Effector memory CD8-positive, alpha-beta T cell (primary cell): ENCODE results near the gene NCBP1.
"Not testable (repeated sequence)": the region's sequence is repeated elsewhere in the genome, so short reads cannot be mapped to it uniquely, and the experiment has no call there.

Experiments
- ATAC-seq: fragments of 150-1000 bp; cut with Tn5 transposase; replicated peaks from 2 replicates; pipeline ENCODE4 v1.10.0; 2021; ENCODE audit warnings: mild to moderate bottlenecking, moderate library complexity
- DNase-seq, 3 experiments: peaks; one replicate each; pipeline ENCODE4 v3.0.0; 2021
- H3K27ac Mint-ChIP-seq, 2 donors: one replicate each; pipeline ENCODE4 v1.8.0; 2022; ENCODE audit warnings: mild to moderate bottlenecking in 2 of 2, mixed read lengths in 2 of 2, moderate library complexity in 2 of 2
- H3K27me3 Mint-ChIP-seq, 2 donors: one replicate each; pipeline ENCODE4 v1.8.0; 2022; ENCODE audit warnings: mixed read lengths in 2 of 2
- H3K36me3 Mint-ChIP-seq: one replicate; pipeline ENCODE4 v1.8.0; 2022; ENCODE audit warnings: mild to moderate bottlenecking, moderate library complexity, mixed read lengths; ENCODE audit not compliant: insufficient read depth
- H3K4me1 Mint-ChIP-seq, 2 donors: one replicate each; pipeline ENCODE4 v1.8.0; 2022; ENCODE audit warnings: low read depth in 2 of 2, mixed read lengths in 2 of 2
- H3K4me3 Mint-ChIP-seq, 2 donors: one replicate each; pipeline ENCODE4 v1.8.0; 2022; ENCODE audit warnings: mild to moderate bottlenecking in 2 of 2, mixed read lengths in 2 of 2, moderate library complexity in 2 of 2
- H3K9me3 Mint-ChIP-seq, 2 donors: one replicate each; pipeline ENCODE4 v1.8.0; 2022; ENCODE audit warnings: mixed read lengths in 2 of 2

NCBP1 gene

GRCh38 chr9:97696803-97697601 lies 63.4 kb downstream of the NCBP1 start, which contains the start of gene XPA:
TSS of gene XPA (minus strand) at chr9:97697340. CDS start at chr9:97697292, 48 bp downstream.
- DNase-seq (peak; percentile 93 to 97 (median 96)), ATAC-seq (peak; percentile 88)
- Mint-ChIP-seq H3K4me3 (peak within 1 kb of the TSS; percentile 87 to 91), H3K36me3 (peaks cover 16% of the 10 kb centered on the region), H3K9me3 (no peaks in the 10 kb centered on the region), H3K27ac (peak within 1 kb of the TSS; percentile 95), H3K27me3 (peaks cover 12 to 23% of the 10 kb centered on the region in 2 donors), H3K4me1 (peaks cover 40 to 44% of the 10 kb centered on the region in 2 donors)

- DNase-seq (no peak), ATAC-seq (no peak)
- peak overlapping the region; percentile 95 for H3K27ac Mint-ChIP-seq
- peaks cover 17 to 26% of the 10 kb centered on the region in 2 donors for H3K27me3 Mint-ChIP-seq
- H3K4me3 Mint-ChIP-seq, result peak overlapping the region; percentile 87 to 91
- peaks cover 40 to 44% of the 10 kb centered on the region in 2 donors for H3K4me1 Mint-ChIP-seq
- no peaks in the 10 kb centered on the region for H3K9me3 Mint-ChIP-seq
- peaks cover 12% of the 10 kb centered on the region for H3K36me3 Mint-ChIP-seq
Observed at GRCh38 chr9:97697837-97698236, 64.2 kb downstream of the NCBP1 start.

- Mint-ChIP-seq H3K4me1 (peaks cover 37 to 43% of the 10 kb centered on the region in 2 donors), H3K27ac (no peak overlapping the region), H3K36me3 (peaks cover 12% of the 10 kb centered on the region), H3K27me3 (peaks cover 17 to 26% of the 10 kb centered on the region in 2 donors), H3K9me3 (no peaks in the 10 kb centered on the region), H3K4me3 (peak overlapping the region in 1 of 2 donors; percentile 29)
- no peak for ATAC-seq
- DNase-seq, result no peak
Observed at GRCh38 chr9:97698865-97699264, 65.2 kb downstream of the NCBP1 start.

- Mint-ChIP-seq H3K4me1 (peaks cover 34 to 41% of the 10 kb centered on the region in 2 donors), H3K27me3 (peaks cover 17 to 26% of the 10 kb centered on the region in 2 donors), H3K36me3 (peaks cover 12% of the 10 kb centered on the region)
- not testable (repeated sequence) for ATAC-seq, H3K9me3 Mint-ChIP-seq, H3K27ac Mint-ChIP-seq, DNase-seq, H3K4me3 Mint-ChIP-seq
Observed at GRCh38 chr9:97699281-97699680, 65.7 kb downstream of the NCBP1 start.

GRCh38 chr9:97699824-97700223 lies 66.2 kb downstream of the NCBP1 start:
- H3K4me3 Mint-ChIP-seq, ATAC-seq, DNase-seq, H3K27ac Mint-ChIP-seq, H3K9me3 Mint-ChIP-seq: not testable (repeated sequence)
- H3K36me3 Mint-ChIP-seq, result peaks cover 12% of the 10 kb centered on the region
- peaks cover 17 to 32% of the 10 kb centered on the region in 2 donors for H3K27me3 Mint-ChIP-seq
- H3K4me1 Mint-ChIP-seq, result peaks cover 32 to 40% of the 10 kb centered on the region in 2 donors

GRCh38 chr9:97703437-97704344 lies 70.1 kb downstream of the NCBP1 start:
- Mint-ChIP-seq H3K4me1 (peaks cover 27 to 29% of the 10 kb centered on the region in 2 donors), H3K27me3 (peaks cover 31 to 55% of the 10 kb centered on the region in 2 donors), H3K36me3 (no peaks in the 10 kb centered on the region), H3K27ac (peak overlapping the region; percentile 36 to 64), H3K4me3 (no peak overlapping the region), H3K9me3 (no peaks in the 10 kb centered on the region)
- no peak for DNase-seq
- peak; percentile 63 for ATAC-seq

GRCh38 chr9:97704345-97704677 lies 70.7 kb downstream of the NCBP1 start:
- Mint-ChIP-seq H3K27me3 (peaks cover 35 to 61% of the 10 kb centered on the region in 2 donors), H3K4me1 (peaks cover 25 to 29% of the 10 kb centered on the region in 2 donors), H3K36me3 (no peaks in the 10 kb centered on the region), H3K4me3 (no peak overlapping the region), H3K9me3 (no peaks in the 10 kb centered on the region), H3K27ac (no peak overlapping the region)
- DNase-seq, result no peak
- no peak for ATAC-seq

- H3K9me3 Mint-ChIP-seq, result no peaks in the 10 kb centered on the region
- peaks cover 37 to 64% of the 10 kb centered on the region in 2 donors for H3K27me3 Mint-ChIP-seq
- H3K27ac Mint-ChIP-seq, result no peak overlapping the region
Observed at GRCh38 chr9:97704851-97705250, 71.2 kb downstream of the NCBP1 start.

GRCh38 chr9:97705354-97705950 lies 71.8 kb downstream of the NCBP1 start:
- peak; percentile 72 for ATAC-seq
- H3K27me3 Mint-ChIP-seq, result peaks cover 42 to 63% of the 10 kb centered on the region in 2 donors
- H3K4me1 Mint-ChIP-seq, result peaks cover 24 to 29% of the 10 kb centered on the region in 2 donors
- H3K4me3 Mint-ChIP-seq, result peak overlapping the region in 1 of 2 donors; percentile 22
- no peaks in the 10 kb centered on the region for H3K36me3 Mint-ChIP-seq
- H3K9me3 Mint-ChIP-seq, result no peaks in the 10 kb centered on the region
- DNase-seq, result no peak
- no peak overlapping the region for H3K27ac Mint-ChIP-seq

More at GRCh38 chr9:97704851-97705250, 71.2 kb downstream of the NCBP1 start:
- ATAC-seq (no peak), DNase-seq (no peak)
- H3K4me1 Mint-ChIP-seq, result peaks cover 24 to 29% of the 10 kb centered on the region in 2 donors
- no peaks in the 10 kb centered on the region for H3K36me3 Mint-ChIP-seq
- no peak overlapping the region for H3K4me3 Mint-ChIP-seq

GRCh38 chr9:97706246-97706645 lies 72.6 kb downstream of the NCBP1 start:
- no peak overlapping the region for H3K27ac Mint-ChIP-seq
- no peaks in the 10 kb centered on the region for H3K9me3 Mint-ChIP-seq
- ATAC-seq (no peak), DNase-seq (no peak)
- peaks cover 37 to 55% of the 10 kb centered on the region in 2 donors for H3K27me3 Mint-ChIP-seq
- peaks cover 31% of the 10 kb centered on the region in 2 donors for H3K4me1 Mint-ChIP-seq
- no peaks in the 10 kb centered on the region for H3K36me3 Mint-ChIP-seq
- peak overlapping the region in 1 of 2 donors; percentile 18 for H3K4me3 Mint-ChIP-seq

- H3K27ac Mint-ChIP-seq, result no peak overlapping the region
- H3K36me3 Mint-ChIP-seq, result no peaks in the 10 kb centered on the region
- DNase-seq, result peak; percentile 39 to 44 (median 43)
- no peaks in the 10 kb centered on the region for H3K9me3 Mint-ChIP-seq
- peak; percentile 85 for ATAC-seq
- peak overlapping the region in 1 of 2 donors; percentile 68 for H3K4me3 Mint-ChIP-seq
- H3K4me1 Mint-ChIP-seq, result peaks cover 21 to 26% of the 10 kb centered on the region in 2 donors
- H3K27me3 Mint-ChIP-seq, result peaks cover 25 to 36% of the 10 kb centered on the region in 2 donors
Observed at GRCh38 chr9:97710356-97711222, 77.0 kb downstream of the NCBP1 start.

- Mint-ChIP-seq H3K9me3 (no peaks in the 10 kb centered on the region), H3K27me3 (peaks cover 24 to 36% of the 10 kb centered on the region in 2 donors), H3K4me3 (peak overlapping the region in 1 of 2 donors; percentile 68), H3K27ac (no peak overlapping the region), H3K4me1 (peaks cover 14 to 20% of the 10 kb centered on the region in 2 donors), H3K36me3 (no peaks in the 10 kb centered on the region)
- ATAC-seq (peak; percentile 64), DNase-seq (no peak)
Observed at GRCh38 chr9:97711223-97711626, 77.6 kb downstream of the NCBP1 start.
